ENCODE results near the gene ZNF746. TPM values are rescaled to one million over a fixed set of nuclear protein-coding genes. Genes with fewer than 3 reads are reported as not detected.

ZNF746 gene
- total and polyA plus RNA-seq, 2 donors (not counting 3 experiments of a cell fraction or from before 2014, with no cell fraction given), result 10.5 to 20.8 TPM

- dilution Hi-C loops (cut with MboI; ENCODE audit: extremely low pct_ligation_motif_present, low sequenced_read_pairs), result no loop called here
- H3K4me3 ChIP-seq (replicated peaks in 1 of 3; ENCODE audit: insufficient read depth in 1 of 3, low read depth in 1 of 3, low read length in 3 of 3), result no peak overlapping the region
- H2AFZ ChIP-seq (ENCODE audit: low read depth, low read length), result no peak overlapping the region
- ChIA-PET CTCF (no interaction called here), POLR2A (no interaction called here)
- no peak for TF ChIP-seq CTCF (IDR thresholded peaks at IDR 0.05; ENCODE audit: extremely low read depth in 1 of 2, insufficient read depth in 1 of 2, low read depth in 1 of 2, low read length in 2 of 2)
- TF ChIP-seq POLR2AphosphoS5 (IDR thresholded peaks at IDR 0.05; ENCODE audit: insufficient read depth, low read depth, low read length), result no peak
- no peak for TF ChIP-seq MYC (IDR thresholded peaks at IDR 0.05; ENCODE audit: low read depth, low read length)
- no peak for TF ChIP-seq FOS (IDR thresholded peaks at IDR 0.05; ENCODE audit: borderline replicate concordance, insufficient read depth, low read length)
- TF ChIP-seq EZH2 (IDR thresholded peaks at IDR 0.05; ENCODE audit: borderline replicate concordance, low read depth, low read length, severe bottlenecking), result no peak
- TF ChIP-seq POLR2A (IDR thresholded peaks at IDR 0.05; ENCODE audit: low read depth, low read length), result no peak
- no peak for TF ChIP-seq MAX (IDR thresholded peaks at IDR 0.05; ENCODE audit: insufficient read depth, insufficient read length)
- no peak for TF ChIP-seq JUN (IDR thresholded peaks at IDR 0.05; ENCODE audit: borderline replicate concordance, insufficient read depth, insufficient read length, low read depth)
- no peak for TF ChIP-seq GATA2 (IDR thresholded peaks at IDR 0.05; ENCODE audit: insufficient read depth, insufficient read length, low read depth, low read length)
- H3K9me3 ChIP-seq (replicated peaks; ENCODE audit: control insufficient read depth, insufficient read depth, low read length), result no peaks in the 10 kb centered on the region
- no peak overlapping the region for H3K27ac ChIP-seq (ENCODE audit: insufficient read depth, low read depth, low read length)
- FAIRE-seq (no peak), DNase-seq (ENCODE audit: low read depth, low spot score) (no peak)
- no peaks in the 10 kb centered on the region for H3K9me1 ChIP-seq (replicated peaks; ENCODE audit: control insufficient read depth, extremely low read depth, insufficient read depth, low read length)
- BruUV-seq (replicated peaks), result no TSS peak
- H3K4me1 ChIP-seq (ENCODE audit: control insufficient read depth, extremely low read depth, insufficient read depth, low read length), result no peaks in the 10 kb centered on the region
- intact Hi-C loops (cut with micrococcal nuclease), result no loop called here
- no peak overlapping the region for H3K4me2 ChIP-seq (ENCODE audit: insufficient read depth, low read length)
- no peak overlapping the region for H3K9ac ChIP-seq (replicated peaks; ENCODE audit: extremely low read depth, insufficient read depth, low read length)
- no peaks in the 10 kb centered on the region for H3K27me3 ChIP-seq (ENCODE audit: control insufficient read depth in 2 of 2, insufficient read depth in 2 of 2, low read length in 2 of 2)
- no peaks in the 10 kb centered on the region for H4K20me1 ChIP-seq (replicated peaks; ENCODE audit: control insufficient read depth, extremely low read depth, insufficient read depth, low read length)
- no peaks in the 10 kb centered on the region for H3K79me2 ChIP-seq (ENCODE audit: control insufficient read depth, insufficient read depth, low read length)
- no peaks in the 10 kb centered on the region for H3K36me3 ChIP-seq (ENCODE audit: control insufficient read depth in 2 of 2, extremely low read depth in 1 of 2, insufficient read depth in 2 of 2, low read length in 2 of 2)
These were observed 31.6 kb upstream of the ZNF746 start for GRCh38 chr7:149529136-149529718.
